Activated CD8-positive, alpha-beta memory T cell treated with anti-CD3 and anti-CD28 coated beads for 1 hour (primary cell): ENCODE results near the gene KRTAP10-10.
"Not testable (repeated sequence)": the region's sequence is repeated elsewhere in the genome, so short reads cannot be mapped to it uniquely, and the experiment has no call there.

Experiments used
- DNase-seq, 2 donors: peaks; one replicate each; pipeline ENCODE4 v3.0.0-alpha.2; 2020; ENCODE audit warnings: low read depth in 1 of 2; ENCODE audit errors: extremely low read depth in 1 of 2

KRTAP10-10 gene, protein sequence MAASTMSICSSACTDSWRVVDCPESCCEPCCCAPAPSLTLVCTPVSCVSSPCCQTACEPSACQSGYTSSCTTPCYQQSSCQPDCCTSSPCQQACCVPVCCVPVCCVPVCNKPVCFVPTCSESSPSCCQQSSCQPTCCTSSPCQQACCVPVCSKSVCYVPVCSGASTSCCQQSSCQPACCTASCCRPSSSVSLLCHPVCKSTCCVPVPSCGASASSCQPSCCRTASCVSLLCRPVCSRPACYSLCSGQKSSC

DNA sequence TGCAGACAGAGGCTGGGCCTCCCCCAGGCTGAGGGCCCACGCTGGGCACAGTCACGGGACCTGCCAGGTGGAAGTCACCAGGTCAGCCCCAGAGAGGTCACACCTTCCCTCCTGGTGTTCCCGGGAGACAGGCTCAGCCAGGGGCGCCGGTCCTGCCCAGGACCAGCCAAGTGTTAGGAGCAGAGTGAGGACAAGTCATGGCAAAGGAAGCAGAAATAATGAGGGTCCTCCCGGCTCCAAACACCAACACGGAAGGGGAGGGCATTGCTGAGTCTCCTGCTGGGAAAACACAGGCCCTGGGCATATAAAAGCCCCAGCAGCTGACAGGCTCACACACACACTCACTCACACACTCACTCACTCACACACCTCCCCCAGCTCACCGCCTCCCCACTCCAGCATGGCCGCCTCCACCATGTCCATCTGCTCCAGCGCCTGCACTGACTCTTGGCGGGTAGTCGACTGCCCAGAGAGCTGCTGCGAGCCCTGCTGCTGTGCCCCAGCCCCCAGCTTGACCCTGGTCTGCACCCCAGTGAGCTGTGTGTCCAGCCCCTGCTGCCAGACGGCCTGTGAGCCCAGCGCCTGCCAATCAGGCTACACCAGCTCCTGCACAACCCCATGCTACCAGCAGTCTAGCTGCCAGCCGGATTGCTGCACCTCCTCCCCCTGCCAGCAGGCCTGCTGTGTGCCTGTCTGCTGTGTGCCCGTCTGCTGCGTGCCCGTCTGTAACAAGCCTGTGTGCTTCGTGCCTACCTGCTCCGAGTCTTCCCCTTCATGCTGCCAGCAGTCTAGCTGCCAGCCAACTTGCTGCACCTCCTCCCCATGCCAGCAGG lies at the start of gene KRTAP10-10:
KRTAP10-10 (plus strand) TSS at position 339 of the 833 bp plus-strand sequence; CDS start at position 401, 62 bp downstream.
- DNase-seq: no peak

DNA sequence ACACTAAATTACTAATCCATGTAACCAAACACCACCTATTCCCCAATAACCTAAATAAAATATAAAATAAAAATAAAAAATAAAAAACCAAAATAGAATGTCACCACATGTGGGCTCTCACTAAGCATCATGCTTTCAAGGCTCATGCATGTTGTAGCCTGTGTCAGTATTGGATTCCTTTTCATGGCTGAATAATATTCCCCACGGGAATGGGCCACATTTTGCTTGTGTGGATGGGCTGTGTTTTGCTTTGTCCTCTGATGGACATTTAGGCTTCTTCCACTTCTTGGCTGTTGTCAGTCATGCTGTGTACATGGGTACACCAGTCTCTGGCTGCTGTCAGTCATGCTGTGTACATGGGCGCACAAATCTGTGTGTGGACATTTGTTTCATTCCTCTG lies 48.1 kb upstream of the KRTAP10-10 start:
- no peak for DNase-seq

DNA sequence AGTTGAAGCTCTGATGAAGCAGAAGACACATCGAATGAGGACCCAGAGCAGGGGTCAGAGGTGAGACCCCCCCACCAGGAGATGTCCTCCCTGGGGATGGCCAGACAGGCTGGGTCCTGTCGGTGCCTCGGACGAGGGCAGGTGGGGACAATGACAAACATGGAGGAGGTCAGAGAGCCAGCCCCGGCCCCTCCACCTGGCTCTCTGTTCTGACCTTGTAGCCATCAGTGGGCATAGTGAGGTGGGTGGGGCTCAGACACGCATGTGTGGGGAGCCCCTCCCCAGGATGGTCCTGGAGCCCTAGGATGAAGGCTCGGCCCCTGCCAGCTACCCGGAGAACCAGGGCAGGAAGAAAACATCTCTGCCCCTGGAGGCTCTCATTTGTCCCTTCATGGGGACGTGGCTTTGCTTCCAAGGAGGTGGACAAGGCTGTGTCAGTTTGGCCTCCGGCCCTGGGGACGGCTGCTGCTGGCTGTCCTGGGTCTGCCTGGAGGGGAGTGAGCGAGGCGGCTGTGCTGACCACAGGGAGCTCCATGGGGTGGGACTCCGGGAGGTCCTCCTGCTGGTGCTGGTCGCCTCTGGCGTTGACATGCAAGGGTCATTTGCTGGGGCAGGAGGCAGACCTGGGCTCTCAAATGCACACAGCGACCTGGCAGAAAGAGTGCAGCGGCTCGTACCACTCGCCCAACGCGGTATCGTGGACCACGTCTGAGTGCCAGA lies 47.4 kb upstream of the KRTAP10-10 start:
- no peak for DNase-seq

DNA sequence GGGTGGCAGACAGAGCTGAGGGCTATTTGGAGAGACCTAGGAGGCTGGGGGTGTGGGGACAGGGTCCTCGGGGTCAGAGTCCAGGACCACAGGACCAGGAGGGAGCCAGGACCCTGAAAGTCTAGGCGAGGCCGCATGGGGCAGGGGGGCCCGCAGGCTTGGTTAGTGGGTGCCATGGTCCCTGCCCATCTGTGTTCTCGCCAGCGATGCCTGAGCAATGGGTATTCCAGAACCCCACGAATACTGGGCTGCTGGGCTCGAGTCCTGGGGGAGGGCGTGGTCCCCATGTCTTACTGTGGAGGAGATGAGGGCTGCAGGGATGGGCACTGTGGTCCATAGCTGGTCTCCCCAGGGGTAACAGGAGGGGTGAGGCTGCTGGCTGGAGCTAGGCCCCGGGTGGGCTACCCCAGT lies 46.8 kb upstream of the KRTAP10-10 start:
- DNase-seq: no peak

DNA sequence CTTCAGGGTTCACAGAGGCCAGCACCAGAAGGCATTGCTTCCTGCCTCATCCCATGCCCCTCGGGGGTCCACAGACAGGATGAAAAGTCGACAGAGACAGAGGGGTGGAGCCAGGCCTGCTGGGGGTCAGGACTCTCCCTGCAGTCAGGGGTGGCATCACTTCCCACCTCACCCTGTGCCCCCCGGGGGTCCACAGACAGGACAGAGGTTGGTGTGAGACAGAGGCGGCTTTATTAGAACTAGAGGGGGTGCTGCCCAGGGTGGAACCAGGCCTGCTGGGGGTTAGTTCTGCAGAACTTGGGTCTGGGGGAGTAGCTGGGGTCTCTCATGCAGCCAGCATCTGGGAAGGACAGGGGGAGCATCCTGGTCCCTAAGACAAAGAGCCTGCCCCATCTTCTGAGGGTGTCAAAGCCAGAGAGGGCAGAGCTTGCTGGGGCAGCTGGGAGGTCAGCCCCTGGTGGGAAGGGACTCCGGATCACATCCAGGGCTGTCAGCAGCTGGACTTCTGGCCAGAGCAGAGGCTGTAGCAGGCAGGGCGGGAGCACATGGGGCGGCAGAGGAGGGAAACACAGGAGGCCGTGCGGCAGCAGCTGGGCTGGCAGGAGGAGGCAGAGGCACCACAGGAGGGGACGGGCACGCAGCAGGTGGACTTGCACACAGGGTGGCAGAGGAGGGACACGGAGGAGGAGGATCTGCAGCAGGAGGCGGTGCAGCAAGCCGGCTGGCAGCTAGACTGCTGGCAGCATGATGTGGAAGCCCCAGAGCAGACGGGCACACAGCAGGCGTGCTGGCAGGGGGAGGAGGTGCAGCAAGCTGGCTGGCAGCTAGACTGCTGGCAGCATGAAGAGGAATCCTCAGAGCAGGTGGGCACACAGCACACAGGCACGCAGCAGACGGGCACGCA lies 46.0 kb upstream of the KRTAP10-10 start:
- DNase-seq: not testable (repeated sequence)

DNA sequence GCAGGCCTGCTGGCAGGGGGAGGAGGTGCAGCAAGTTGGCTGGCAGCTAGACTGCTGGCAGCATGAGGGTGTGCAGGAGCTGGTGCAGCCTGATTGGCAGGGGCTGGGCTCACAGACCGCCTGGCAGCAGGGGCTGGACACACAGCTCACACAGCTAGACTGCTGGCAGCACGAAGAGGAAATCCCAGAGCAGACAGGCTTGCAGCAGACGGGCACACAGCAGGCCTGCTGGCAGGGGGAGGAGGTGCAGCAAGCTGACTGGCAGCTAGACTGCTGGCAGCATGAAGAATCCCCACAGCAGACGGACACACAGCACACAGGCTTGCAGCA lies 45.4 kb upstream of the KRTAP10-10 start:
- not testable (repeated sequence) for DNase-seq

DNA sequence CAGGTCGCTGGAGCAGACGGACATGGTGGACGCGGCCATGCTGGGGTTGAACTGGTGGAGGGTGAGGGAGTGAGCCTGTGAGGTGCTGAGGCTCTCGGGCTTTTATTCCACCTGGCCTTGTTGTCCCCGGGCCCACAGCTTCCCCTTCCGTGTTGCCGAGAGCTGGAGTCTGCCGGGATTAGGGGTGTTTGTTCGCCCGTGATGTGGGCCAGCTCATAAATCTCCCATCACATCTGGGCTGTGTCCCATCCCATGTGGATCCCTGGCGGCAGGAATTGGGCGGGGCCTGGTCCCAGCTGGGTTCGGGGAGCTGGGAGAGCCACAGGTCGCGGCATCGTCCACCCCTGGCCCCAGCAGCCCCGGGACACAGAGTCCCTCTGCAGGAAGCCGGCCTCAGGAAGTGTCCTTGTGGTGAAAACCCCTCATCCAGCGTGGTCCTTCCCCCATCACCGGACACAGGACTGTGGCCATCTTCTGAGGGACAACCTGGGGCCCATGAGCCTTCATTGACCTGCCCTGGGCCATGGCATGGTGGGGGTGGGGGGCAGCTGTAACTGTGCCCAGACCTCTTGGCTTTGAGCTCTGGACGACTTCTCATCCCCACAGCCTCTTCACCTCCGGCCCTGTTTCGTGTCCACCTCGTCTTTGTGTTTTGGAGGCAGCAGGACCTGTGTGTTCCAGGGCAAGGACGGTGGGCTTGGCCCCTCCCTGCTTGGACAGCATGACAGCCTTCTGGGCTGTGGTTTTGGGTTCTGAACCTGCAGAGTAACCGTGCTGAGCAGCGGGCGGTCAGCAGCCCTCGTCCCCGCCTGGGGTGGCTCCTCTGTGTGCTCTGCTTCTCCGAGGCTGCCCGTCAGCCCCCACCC lies 44.5 kb upstream of the KRTAP10-10 start, which contains the start of gene KRTAP10-6:
KRTAP10-6 (minus strand) TSS at position 60 of the 866 bp plus-strand sequence; CDS start at position 39, 21 bp downstream.
- DNase-seq: no peak

DNA sequence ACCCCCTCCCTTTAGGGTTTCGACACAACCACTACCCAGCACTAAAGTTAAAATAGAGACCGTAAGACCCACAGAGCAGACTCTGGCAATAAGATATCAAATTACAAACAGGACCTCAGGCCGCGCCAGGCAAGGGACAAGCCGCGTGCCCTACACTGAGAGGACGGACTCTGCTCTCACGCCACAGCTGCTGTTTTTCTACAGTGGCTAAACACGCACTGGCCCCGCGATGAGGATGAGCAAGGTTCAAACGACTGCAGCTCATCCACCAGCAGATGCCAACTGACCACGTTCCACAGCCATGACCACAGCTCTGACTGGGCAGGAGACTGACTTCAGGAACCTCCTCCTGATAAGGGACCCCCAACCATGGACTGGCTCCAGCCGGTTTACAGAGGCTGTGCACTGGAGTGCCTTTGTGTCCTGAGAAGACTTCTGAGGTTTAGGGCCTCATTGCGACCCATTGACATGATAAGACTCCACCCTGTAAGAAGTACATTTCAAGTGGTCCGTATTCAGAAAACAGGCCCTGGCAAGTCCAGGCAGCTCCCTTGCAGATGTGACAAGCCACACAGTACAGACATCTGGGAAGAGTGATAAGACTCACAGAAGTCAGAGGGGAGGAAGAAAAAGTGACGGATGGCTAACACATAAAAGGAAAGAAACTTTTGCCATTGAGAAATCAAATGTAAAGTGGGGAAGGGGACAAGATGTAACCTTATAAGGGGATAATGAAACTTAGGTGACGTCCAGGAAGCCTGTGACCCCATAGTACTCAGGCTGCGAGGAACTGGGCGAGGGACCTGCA lies 43.4 kb upstream of the KRTAP10-10 start:
- DNase-seq: no peak

DNA sequence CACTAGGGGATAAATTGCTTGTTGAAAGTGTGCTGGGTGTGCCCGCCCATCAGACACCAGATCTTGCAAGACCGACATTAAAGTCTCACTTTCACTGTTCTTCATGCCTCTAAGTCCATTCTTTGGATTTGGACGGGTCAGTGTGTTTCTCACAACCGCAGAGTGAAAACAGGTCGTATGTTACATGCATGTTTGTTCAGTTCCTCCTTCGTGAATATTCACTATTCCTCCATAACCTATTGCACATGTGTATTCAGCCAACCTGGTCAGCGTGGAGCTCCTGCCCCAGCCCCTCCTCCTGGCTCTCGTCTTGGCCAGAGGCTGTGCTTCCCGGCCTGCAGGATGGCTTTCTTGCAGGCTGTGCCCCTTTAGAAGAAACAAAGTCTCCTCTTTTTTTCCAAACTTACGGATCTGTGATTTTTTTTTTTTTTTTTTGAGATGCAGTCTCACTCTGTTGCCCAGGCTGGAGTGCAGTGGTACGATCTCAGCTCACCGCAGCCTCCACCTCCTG lies 42.7 kb upstream of the KRTAP10-10 start:
- no peak for DNase-seq

DNA sequence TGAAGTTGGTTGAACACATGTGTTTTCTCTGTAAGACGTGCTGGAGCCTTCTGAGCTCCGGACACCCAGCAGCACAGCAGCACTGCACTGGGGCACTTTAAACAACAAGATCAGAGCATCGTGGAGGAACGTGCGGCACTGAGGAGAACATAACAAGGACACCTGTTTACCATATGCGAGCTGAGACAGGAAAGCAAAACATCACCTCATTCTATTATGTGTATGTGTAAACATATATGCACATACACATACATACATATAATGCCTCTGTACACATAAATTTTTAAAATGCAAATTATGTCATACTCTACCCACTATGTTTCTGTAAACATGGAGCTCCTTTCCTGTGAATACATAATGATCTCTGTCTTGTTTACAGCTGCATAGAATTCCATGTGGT lies 41.6 kb upstream of the KRTAP10-10 start:
- no peak for DNase-seq

DNA sequence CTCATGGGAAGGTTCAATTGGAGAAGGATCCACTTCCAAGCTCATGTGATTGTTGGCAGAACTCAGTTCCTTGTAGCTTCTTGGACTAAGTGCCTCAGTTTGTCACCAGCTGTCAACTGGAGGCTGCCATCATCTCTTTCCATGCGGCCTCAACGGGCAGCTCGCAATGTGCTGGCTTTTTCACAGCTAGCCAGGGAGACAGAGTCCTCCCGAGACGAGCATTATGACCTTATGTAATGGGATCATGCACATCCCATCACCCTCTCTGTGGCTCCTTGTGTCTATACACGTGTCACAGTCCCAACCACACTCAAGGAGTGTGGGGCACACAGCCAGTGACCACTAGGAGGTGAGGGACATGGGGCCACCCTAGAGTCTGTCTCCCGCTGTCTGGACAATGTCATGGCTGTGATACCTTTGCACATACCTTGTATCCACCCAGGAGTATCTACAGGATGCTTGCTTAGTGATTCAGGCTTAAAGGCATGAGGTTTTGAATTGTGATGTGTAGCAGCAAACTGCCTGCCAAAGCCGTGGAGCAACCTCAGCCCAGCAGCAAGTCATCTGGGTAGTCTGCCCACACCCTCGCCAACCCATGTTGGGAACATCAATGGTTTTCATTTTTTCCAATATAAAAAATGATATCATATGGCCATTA lies 41.0 kb upstream of the KRTAP10-10 start:
- DNase-seq: no peak

DNA sequence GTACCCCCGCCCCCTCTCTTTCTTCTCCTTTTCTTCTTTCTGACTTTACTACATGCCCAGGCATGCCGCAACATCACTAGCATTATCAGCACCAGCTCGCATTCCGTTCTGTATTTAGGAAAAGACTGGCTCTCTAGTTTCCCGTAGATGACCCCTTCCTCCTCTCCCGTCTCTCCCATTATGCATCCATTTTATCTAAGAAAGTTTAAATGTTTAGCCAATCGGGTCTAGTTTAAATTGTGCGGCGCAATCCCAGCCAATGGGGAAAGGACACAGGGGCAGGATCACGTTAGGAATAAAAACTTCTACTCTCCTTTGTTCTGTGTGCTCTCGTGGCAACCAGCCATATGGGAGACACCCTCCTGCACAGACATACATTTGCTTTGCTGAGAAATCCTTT lies 39.1 kb upstream of the KRTAP10-10 start:
- DNase-seq: no peak

DNA sequence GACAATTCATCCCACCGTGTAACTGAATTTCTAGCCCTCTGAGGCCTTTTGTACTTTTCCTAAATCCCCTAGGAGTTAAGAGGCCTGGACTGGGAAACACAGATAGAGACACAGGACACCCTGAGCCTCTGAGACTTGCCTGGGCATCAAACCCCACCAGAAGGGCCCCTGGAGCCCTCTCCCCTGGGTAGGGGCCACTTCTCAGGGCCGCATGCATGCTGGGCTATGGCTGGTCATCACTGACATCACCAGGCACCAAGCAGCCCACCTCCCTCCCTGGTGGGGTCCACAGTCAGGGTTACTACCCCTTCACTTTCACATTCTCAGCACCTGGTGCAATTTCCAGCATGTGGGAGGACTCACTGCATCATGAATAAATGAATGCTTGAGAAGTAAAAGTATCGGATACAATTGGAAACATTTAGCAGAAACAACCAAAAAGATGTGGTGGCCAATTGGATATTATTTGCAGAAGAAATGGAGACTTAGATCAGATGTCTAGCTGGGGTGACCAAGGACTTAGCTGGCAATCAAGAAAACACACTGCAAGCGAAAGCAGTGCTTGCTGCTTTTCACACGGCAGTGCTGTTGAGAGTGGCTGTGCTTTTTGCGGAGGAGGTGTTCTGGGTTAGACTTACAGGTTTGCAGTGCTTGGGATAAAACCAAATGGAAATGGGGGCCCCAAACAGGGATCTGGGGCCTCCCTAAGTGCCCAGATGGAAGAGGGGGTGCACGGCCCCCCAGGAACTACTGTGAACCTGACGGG lies 37.7 kb upstream of the KRTAP10-10 start:
- DNase-seq: no peak

DNA sequence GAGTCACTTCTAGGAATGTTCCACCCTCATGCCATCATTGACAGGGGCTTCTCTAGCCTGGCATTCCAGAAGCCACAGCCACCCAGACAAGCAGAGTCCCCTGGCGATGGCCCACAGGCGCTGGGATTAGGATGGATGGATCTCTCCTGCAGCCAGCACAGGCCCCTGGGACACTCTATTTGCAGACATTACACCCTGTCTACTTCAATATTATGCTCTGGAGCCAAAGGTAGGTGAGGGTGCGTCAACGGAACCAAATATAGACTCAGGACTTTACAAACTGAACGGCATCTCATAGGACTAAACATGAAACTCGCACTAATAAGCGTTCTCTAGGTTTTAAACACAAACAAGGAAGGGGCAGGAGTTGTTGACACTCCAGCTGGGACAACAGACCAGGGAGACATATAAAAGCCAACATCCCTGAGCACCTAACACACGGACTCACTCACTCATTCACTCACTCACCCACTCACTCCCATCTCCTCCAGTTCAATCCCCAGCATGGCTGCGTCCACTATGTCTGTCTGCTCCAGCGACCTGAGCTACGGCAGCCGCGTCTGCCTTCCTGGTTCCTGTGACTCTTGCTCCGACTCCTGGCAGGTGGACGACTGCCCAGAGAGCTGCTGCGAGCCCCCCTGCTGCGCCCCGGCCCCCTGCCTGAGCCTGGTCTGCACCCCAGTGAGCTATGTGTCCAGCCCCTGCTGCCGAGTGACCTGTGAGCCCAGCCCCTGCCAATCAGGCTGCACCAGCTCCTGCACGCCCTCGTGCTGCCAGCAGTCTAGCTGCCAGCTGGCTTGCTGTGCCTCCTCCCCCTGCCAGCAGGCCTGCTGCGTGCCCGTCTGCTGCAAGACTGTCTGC lies 36.8 kb upstream of the KRTAP10-10 start, which contains the start of gene KRTAP10-7:
KRTAP10-7 (plus strand) TSS at position 480 of the 861 bp plus-strand sequence; CDS start at position 505, 25 bp downstream.
- not testable (repeated sequence) for DNase-seq

DNA sequence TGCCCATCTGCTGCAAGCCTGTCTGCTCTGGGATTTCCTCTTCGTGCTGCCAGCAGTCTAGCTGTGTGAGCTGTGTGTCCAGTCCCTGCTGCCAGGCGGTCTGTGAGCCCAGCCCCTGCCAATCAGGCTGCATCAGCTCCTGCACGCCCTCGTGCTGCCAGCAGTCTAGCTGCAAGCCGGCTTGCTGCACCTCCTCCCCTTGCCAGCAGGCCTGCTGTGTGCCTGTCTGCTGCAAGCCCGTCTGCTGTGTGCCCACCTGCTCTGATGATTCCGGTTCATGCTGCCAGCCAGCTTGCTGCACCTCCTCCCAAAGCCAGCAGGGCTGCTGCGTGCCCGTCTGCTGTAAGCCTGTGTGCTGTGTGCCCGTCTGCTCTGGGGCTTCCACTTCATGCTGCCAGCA lies 36.1 kb upstream of the KRTAP10-10 start:
- DNase-seq: not testable (repeated sequence)
